Prostate gland (tissue), 2 donors: ENCODE measurements around the gene RNF17.

Source experiments
- CTCF ChIP-seq, 4 experiments: fragments of 200-600 bp in 2 of 4; fragments of 450-650 bp in 2 of 4; sonication (generic) in 2 of 4; IDR thresholded peaks; 1 replicate in 3 of 4; 2 replicates in 1 of 4; pipeline ENCODE4 v1.5.1; 2016 to 2019; ENCODE audit warnings: antibody characterized with exemption in 4 of 4, mild to moderate bottlenecking in 2 of 4, moderate library complexity in 2 of 4
- POLR2AphosphoS5 ChIP-seq: sonication (generic); formaldehyde crosslinking; IDR thresholded peaks from one replicate; pipeline ENCODE4 v1.6.1; 2017; ENCODE audit warnings: antibody characterized with exemption

GRCh38 chr13:24864579-24864978 lies 100.6 kb downstream of the RNF17 start:
- TF ChIP-seq POLR2AphosphoS5 (no peak), CTCF (IDR thresholded peaks at IDR 0.05) (no peak)
